GM19351 (cell line): ENCODE measurements around the gene ANKRD27.
"Not testable (repeated sequence)": the region's sequence is repeated elsewhere in the genome, so short reads cannot be mapped to it uniquely, and the experiment has no call there.

ENCODE experiments used
- ATAC-seq: cut with Tn5 transposase; IDR thresholded peaks from one replicate; pipeline ENCODE4 v1.9.1; 2021; ENCODE audit warnings: mild to moderate bottlenecking, moderate library complexity; ENCODE audit not compliant: unreplicated experiment

The ANKRD27 gene

GRCh38 chr19:32674931-32675719 lies at the start of gene ANKRD27:
Gene ANKRD27, minus strand, starts transcription at chr19:32675180. Its CDS starts 16,165 bp downstream, at chr19:32659015.
- peak; percentile 95 for ATAC-seq

GRCh38 chr19:32720936-32721250 lies 45.9 kb upstream of the ANKRD27 start:
- no peak for ATAC-seq

DNA sequence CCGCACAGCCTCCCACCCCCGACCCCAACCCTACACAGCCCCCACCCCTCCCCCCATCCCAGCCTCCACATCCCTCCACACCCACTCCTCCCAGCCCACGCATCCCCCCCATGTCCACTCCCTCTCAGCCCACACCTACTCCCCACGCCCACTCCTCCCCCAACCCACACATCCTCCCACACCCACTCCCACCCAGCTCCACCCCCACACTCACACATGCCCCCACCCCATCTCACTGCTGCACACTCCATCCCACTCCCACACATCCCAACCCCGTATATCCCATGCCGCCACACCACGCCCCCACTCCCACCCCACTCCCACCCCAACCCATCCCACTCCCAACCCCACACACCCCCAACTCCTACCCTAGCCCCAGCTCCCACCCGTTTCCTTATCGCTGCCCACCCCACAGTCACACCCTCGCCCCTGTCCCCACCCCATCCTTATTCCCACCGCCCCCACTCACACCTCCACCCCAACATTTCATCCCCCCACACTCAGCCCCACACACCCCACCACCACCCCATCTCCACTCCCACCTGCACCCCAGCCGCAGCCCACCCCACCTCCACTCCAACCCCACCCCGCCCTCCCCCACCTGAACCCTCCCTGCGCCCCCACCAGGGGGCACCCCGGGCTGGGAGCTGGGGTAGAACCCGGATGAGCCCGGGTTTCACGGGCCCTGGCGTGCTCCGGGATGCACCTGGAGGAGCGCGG lies 45.4 kb upstream of the ANKRD27 start:
- no peak for ATAC-seq

DNA sequence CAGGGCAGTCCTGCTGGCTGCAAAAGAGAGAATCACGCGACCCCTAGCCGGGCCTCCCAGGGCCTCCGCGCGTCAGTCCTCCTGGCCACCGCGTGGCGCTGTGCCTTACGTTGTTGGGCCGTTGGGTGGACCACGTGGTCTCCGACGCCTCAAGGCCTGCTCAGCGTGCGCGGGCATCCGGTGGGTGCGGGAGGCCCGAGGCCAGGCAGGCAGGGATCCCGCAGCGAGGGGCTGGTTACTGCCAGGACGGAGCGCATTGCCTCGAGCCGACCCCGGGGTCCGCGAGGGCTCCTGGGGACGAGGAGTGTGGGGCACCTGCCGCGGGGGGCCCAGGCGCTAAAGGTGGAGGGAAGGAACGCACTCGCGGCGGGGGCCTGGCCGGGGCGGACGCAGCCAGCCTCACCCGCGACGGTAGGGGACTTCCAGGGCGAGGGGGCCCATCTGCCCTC lies 44.7 kb upstream of the ANKRD27 start, which contains the start of gene TDRD12:
Gene TDRD12 (plus strand): TSS at position 157 of the 449 bp plus-strand sequence. CDS start 306 bp downstream, outside the sequence.
- ATAC-seq = no peak

- no peak for ATAC-seq
Measured at GRCh38 chr19:32718286-32718685, 43.3 kb upstream of the ANKRD27 start.

DNA sequence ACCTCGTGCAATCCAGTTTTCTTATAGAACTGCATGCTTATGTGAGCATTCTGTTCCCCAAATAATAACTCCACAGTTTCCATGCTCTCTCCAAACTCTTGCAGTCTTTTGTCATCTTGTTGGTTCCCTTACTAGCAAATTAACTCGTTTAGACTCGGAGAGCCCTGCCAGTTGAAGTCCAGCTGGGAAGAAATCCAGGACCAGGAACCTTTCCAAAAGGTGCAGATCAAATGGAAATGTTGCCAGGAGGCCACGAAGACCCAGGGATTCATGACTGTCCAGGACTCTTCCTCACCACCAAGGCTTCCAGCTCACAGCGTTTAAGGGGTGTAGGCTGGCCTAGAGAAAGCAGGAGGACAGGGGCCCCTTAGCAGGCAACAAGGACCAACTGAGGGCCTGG lies 42.5 kb upstream of the ANKRD27 start:
- no peak for ATAC-seq

DNA sequence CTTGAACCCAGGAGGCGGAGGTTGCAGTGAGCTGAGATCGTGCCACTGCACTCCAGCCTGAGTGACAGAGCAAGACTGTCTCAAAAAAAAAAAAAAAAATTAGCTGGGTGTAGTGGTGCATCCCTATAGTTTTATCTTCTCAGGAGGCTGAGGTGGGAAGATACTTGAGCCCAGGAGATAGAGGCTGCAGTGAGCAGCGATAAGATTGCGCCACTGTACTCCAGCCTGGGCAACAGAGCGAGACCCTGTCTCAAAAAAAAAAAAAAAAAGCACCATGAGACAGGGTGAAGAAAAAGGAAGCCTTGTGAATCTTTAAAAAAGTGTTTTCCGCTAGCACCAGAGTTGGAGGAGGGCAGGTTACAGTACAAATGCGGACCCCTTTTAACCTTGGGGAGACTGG lies 41.2 kb upstream of the ANKRD27 start:
- ATAC-seq = not testable (repeated sequence)

GRCh38 chr19:32711747-32712146 lies 36.8 kb upstream of the ANKRD27 start:
- ATAC-seq = no peak

GRCh38 chr19:32709032-32709431 lies 34.1 kb upstream of the ANKRD27 start:
- no peak for ATAC-seq

- no peak for ATAC-seq
Measured at GRCh38 chr19:32708457-32708856, 33.5 kb upstream of the ANKRD27 start.

DNA sequence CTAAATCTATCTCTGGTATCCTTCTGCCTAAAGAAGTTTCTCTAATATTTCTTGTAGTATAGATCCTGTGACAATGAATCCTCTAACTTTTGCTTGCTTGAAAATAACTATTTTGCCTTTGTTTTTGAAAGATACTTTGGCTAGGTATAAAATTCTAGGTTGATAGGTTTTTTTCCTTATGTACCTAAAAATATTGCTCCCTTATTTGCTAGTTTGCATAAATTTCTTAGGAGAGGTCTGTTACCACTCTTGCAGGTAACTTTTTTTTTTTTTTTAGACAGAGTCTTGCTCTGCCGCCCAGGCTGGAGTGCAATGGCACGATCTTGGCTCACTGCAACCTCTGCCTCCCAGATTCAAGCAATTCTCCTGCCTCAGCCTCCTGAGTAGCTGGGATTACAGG lies 29.0 kb upstream of the ANKRD27 start:
- ATAC-seq = not testable (repeated sequence)

DNA sequence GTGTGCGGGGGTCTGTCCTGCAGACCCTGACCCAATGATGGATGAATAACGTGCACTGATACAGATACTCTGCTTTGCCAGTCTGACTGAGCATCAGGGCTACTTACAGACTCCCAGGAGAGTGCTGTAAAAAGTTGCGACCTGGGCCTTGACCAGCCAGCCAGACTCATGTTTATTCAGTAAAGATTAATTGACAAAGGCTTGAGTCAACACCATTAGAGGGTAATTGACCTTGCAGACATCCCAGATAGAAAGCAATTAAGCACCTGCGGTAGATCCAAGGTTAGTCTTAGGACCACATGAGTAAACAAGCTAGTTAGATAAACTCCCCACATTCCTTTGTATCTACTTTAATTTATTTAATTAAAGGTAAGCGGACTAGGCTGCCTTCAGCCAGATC lies 27.0 kb upstream of the ANKRD27 start:
- no peak for ATAC-seq

- not testable (repeated sequence) for ATAC-seq
Measured at GRCh38 chr19:32700129-32700528, 25.1 kb upstream of the ANKRD27 start.

DNA sequence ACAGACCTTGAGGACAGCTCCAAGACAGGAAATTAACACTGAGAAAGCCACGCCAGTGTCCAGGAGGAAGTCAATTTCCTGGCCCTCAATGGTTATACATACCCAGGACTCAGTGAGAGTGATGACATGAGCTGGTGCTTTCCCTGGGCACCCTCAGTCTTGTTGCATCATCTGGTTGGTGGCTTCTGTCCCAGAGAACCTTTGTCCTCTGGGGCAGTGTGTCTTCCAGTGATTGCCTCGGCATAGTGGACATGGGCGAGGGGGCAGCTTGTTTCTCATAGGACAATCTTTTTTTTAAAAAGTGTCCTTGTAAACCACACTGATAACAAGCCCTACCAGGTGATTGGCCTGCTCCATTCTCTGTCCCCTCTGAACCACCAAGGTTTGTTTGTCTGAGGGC lies 21.8 kb upstream of the ANKRD27 start:
- not testable (repeated sequence) for ATAC-seq

DNA sequence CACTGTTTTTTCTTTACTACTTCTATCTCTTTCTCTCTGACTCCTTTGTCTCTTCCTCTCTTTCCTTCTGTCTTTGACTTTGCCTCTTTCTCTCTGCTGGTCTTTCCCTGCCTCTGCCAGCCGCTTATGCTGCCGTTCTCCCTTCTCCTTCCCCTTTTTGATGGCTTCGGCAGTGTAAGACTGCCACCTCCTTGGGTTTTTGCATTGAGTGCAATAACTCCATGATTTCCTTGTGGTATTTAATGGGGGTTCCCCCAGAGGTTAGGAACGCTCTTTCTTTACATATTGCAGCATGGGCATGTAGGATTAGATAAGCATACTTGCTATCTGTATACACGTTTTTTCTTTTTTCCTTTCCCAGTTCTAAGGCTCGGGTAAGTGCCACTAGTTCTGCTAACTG lies 20.5 kb upstream of the ANKRD27 start:
- ATAC-seq = not testable (repeated sequence)

DNA sequence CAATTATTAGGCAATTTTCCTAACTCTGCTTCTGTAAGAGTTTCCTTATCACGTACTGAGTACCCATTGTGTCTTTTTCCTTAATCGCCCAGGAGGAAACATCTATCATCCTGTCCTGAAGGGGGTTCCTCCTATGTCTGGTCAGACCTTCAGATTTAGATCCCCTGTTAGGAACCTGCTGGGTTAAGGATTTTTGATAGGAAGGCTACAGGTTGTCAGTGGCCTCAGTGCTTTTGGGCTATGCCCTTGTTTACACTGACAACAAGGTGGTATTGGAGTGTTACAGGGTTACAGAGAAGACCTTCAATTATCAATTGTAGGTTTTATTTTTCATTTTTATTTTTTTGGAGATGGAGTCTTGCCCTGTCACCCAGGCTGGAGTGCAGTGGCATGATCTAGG lies 19.9 kb upstream of the ANKRD27 start:
- not testable (repeated sequence) for ATAC-seq

- ATAC-seq = not testable (repeated sequence)
Measured at GRCh38 chr19:32694316-32694715, 19.3 kb upstream of the ANKRD27 start.

GRCh38 chr19:32693151-32694108 lies 18.4 kb upstream of the ANKRD27 start:
- not testable (repeated sequence) for ATAC-seq

DNA sequence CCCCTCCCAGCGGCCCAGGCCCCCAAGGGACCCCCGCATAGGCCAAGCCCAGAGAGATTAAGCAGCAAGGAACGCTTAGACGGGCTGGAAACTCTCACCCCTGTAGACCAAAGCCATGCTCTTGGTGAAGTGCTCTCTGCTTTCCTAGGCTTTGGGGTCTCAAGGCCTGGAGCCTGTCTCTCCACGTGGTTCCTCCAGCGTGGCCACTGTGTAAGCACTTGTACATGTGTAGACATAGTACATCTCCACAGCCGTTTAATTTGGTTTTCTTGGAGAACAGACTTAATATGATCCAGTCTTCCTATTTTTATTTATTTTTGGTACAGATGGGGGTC lies 17.7 kb upstream of the ANKRD27 start:
- ATAC-seq = no peak

- ATAC-seq = peak; percentile 61
Measured at GRCh38 chr19:32691952-32692726, 17.2 kb upstream of the ANKRD27 start.
